Measurements from ENCODE around the gene EXOC6B.

DNA sequence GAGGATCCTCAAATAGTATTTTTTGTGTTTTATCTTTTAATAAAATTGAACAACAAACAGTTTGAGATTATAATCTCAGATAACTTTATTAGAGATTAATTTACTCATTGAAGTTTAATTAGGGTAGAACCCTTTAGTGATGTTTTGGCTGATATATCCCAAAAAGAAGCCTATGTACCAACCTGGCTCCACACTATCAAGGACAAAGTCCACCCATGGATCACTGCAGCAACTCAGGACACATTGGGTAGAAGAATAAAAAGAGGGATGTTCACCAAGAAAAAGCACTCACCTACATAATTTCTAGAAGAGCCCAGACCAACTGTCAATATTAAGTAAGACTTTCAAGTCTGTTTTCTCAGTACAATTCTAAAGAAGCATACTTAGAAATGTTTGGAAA, 112.9 kb downstream of the EXOC6B start:
- TF ChIP-seq POLR2A (IDR thresholded peaks at IDR 0.05) = no peak
- TF ChIP-seq, protein P1, sequence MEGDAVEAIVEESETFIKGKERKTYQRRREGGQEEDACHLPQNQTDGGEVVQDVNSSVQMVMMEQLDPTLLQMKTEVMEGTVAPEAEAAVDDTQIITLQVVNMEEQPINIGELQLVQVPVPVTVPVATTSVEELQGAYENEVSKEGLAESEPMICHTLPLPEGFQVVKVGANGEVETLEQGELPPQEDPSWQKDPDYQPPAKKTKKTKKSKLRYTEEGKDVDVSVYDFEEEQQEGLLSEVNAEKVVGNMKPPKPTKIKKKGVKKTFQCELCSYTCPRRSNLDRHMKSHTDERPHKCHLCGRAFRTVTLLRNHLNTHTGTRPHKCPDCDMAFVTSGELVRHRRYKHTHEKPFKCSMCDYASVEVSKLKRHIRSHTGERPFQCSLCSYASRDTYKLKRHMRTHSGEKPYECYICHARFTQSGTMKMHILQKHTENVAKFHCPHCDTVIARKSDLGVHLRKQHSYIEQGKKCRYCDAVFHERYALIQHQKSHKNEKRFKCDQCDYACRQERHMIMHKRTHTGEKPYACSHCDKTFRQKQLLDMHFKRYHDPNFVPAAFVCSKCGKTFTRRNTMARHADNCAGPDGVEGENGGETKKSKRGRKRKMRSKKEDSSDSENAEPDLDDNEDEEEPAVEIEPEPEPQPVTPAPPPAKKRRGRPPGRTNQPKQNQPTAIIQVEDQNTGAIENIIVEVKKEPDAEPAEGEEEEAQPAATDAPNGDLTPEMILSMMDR (IDR thresholded peaks at IDR 0.05) = no peak
